Sigmoid colon (tissue), 4 donors: ENCODE data around the gene SULT1B1.

Experiments
- CTCF ChIP-seq, 4 experiments: fragments of 450-650 bp in 3 of 4; fragments of 200-600 bp in 1 of 4; IDR thresholded peaks; one replicate each; pipeline ENCODE4 v1.5.1; 2016 to 2019; ENCODE audit warnings: antibody characterized with exemption in 4 of 4, mild to moderate bottlenecking in 3 of 4, moderate library complexity in 2 of 4
- EP300 ChIP-seq, 4 donors: sonication (generic); formaldehyde crosslinking; IDR thresholded peaks; one replicate each; pipeline ENCODE4 v1.6.1; 2017; ENCODE audit warnings: antibody characterized with exemption in 4 of 4
- POLR2A ChIP-seq, 2 donors: fragments of 450-650 bp; IDR thresholded peaks; one replicate each; pipeline ENCODE4 v1.6.1; 2016; ENCODE audit warnings: antibody characterized with exemption in 2 of 2, mild to moderate bottlenecking in 2 of 2, moderate library complexity in 2 of 2

DNA sequence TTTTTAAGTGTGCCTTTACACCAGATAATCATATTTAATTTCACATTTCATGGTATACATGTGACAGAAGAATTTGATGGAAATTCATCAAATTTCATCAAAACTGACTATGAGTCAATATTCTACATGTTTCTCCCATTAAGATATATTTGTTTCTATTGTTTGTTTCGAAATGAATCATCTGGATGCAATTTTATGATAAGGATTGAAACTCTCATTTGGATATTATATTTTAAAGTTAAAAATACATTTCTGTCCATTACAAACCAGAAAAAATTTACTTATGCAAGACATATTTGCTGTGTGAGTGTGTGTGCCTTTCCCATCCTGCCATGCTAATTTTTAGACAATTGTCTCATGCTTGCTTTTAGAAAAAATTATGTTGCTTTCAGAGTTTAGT, 52.2 kb downstream of the SULT1B1 start:
- no peak for TF ChIP-seq CTCF (IDR thresholded peaks at IDR 0.05)
- no peak for TF ChIP-seq POLR2A (IDR thresholded peaks at IDR 0.05)
- TF ChIP-seq EP300 (IDR thresholded peaks at IDR 0.05) = no peak
